Breast epithelium (tissue), 4 donors: ENCODE measurements around the gene SNX30. TPM values are rescaled to one million over a fixed set of nuclear protein-coding genes. Genes with fewer than 3 reads are reported as not detected.
"Not testable (repeated sequence)": the region's sequence is repeated elsewhere in the genome, so short reads cannot be mapped to it uniquely, and the experiment has no call there.

ENCODE experiments used
- DNase-seq, 2 donors: peaks; one replicate each; pipeline ENCODE4 v3.0.0-alpha.2; 2019; ENCODE audit warnings: low spot score in 2 of 2
- H3K27ac ChIP-seq, 2 donors: fragments of 200-600 bp; sonication (generic) in 1 of 2; one replicate each; pipeline ENCODE4 v1.5.1; 2016 to 2019; ENCODE audit warnings: mild to moderate bottlenecking in 1 of 2
- H3K27me3 ChIP-seq, 2 donors: fragments of 200-600 bp; sonication (generic) in 1 of 2; one replicate each; pipeline versions ENCODE4 v1.5.1 to v1.6.0; 2017 to 2019; ENCODE audit warnings: control low read depth in 1 of 2, mild to moderate bottlenecking in 1 of 2
- H3K36me3 ChIP-seq: fragments of 200-600 bp; one replicate; pipeline ENCODE4 v1.5.1; 2019
- H3K4me1 ChIP-seq, 2 donors: fragments of 200-600 bp; sonication (generic); one replicate each; pipeline ENCODE4 v1.5.1; 2016 to 2019; ENCODE audit warnings: control low read depth in 1 of 2
- H3K4me3 ChIP-seq, 3 donors: fragments of 200-600 bp; sonication (generic); 1 replicate in 2 of 3; 2 replicates in 1 of 3; pipeline ENCODE4 v1.5.1; 2016 to 2019; ENCODE audit warnings: mild to moderate bottlenecking in 3 of 3, moderate library complexity in 2 of 3
- H3K9me3 ChIP-seq, 2 donors: fragments of 200-600 bp; sonication (generic) in 1 of 2; one replicate each; pipeline ENCODE4 v1.5.1; 2016 to 2019; ENCODE audit warnings: control low read depth in 1 of 2
- CTCF ChIP-seq, 3 donors: fragments of 450-650 bp; IDR thresholded peaks; one replicate each; pipeline ENCODE4 v1.5.1; 2016 to 2017; ENCODE audit warnings: antibody characterized with exemption in 3 of 3, mild to moderate bottlenecking in 3 of 3, moderate library complexity in 3 of 3
- POLR2A ChIP-seq: fragments of 450-650 bp; IDR thresholded peaks from one replicate; pipeline ENCODE4 v1.6.1; 2016; ENCODE audit warnings: antibody characterized with exemption, mild to moderate bottlenecking, moderate library complexity
- POLR2AphosphoS5 ChIP-seq, 3 donors: sonication (generic); formaldehyde crosslinking; IDR thresholded peaks; one replicate each; pipeline ENCODE4 v1.6.1; 2017; ENCODE audit warnings: antibody characterized with exemption in 3 of 3
- intact Hi-C: fragments of 100-400 bp; cut with DNase I; formaldehyde crosslinking; loops from one replicate; pipeline ENCODE4 v1.15.1; 2023; ENCODE audit warnings: low total_unique reads
- total RNA-seq, 3 donors: library from RNA; depleted of rRNA; stranded (reverse); fragments of >200 nt; gene quantifications; one replicate each; pipeline ENCODE4 v1.1.0, GENCODE V29; 2016

Gene SNX30
- total RNA-seq, 3 donors from 2014 or later, result 15.2 to 18.7 (median 16.4) TPM

DNA sequence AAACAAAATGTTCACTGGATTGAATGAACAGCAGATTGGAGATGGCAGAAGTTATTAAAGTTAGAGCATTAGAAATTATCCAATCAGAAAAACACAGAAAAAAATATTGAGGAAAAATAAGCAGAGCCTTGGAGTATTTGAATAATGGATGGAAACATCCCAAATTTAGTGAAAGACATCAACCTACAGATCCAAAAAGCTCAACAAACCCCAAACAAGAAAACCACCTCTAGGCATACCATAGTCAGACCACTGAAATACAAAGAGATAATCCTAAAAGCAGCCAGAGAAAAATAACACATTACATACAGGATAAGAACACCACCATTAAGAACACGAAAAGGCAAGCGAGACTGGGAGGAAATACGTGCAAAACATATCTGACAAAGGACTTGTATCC, 37.9 kb upstream of the SNX30 start:
- no peak overlapping the region for H3K27ac ChIP-seq
- intact Hi-C loops, result no loop called here
- no peaks in the 10 kb centered on the region for H3K9me3 ChIP-seq
- H3K4me1 ChIP-seq, result peaks cover 0 to 6% of the 10 kb centered on the region in 2 donors
- no peak overlapping the region for H3K4me3 ChIP-seq
- H3K27me3 ChIP-seq, result no peaks in the 10 kb centered on the region
- DNase-seq, result no peak
- no peaks in the 10 kb centered on the region for H3K36me3 ChIP-seq
- TF ChIP-seq CTCF (IDR thresholded peaks at IDR 0.05), result no peak
- no peak for TF ChIP-seq POLR2AphosphoS5 (IDR thresholded peaks at IDR 0.05)
- TF ChIP-seq POLR2A, result no peak

GRCh38 chr9:112717661-112718331, 32.8 kb upstream of the SNX30 start, which contains the start of gene INIP:
INIP (minus strand) TSS chr9:112718117; CDS start chr9:112716485, 1,632 bp downstream.
- Histone ChIP-seq H3K9me3 (no peaks in the 10 kb centered on the region), H3K4me3 (peak within 1 kb of the TSS; percentile 65 to 87 (median 86)), H3K27me3 (no peaks in the 10 kb centered on the region), H3K27ac (peak within 1 kb of the TSS; percentile 86 to 95), H3K4me1 (peaks cover 0 to 6% of the 10 kb centered on the region in 2 donors), H3K36me3 (no peaks in the 10 kb centered on the region)
- DNase-seq, result peak; percentile 94 to 95
- intact Hi-C loops, result no loop called here
- TF ChIP-seq POLR2AphosphoS5 (IDR thresholded peaks at IDR 0.05) (peak; percentile 86 to 93 (median 89)), POLR2A (peak; percentile 60), CTCF (IDR thresholded peaks at IDR 0.05) (no peak)

GRCh38 chr9:112719241-112719691, 31.3 kb upstream of the SNX30 start:
- H3K27me3 ChIP-seq, result no peaks in the 10 kb centered on the region
- intact Hi-C loops, result no loop called here
- DNase-seq, result no peak
- peaks cover 0 to 6% of the 10 kb centered on the region in 2 donors for H3K4me1 ChIP-seq
- H3K36me3 ChIP-seq, result no peaks in the 10 kb centered on the region
- TF ChIP-seq CTCF (IDR thresholded peaks at IDR 0.05) (no peak), POLR2A (no peak), POLR2AphosphoS5 (IDR thresholded peaks at IDR 0.05) (no peak)
- peak overlapping the region in 1 of 2 donors; percentile 8 for H3K27ac ChIP-seq
- H3K4me3 ChIP-seq, result no peak overlapping the region
- no peaks in the 10 kb centered on the region for H3K9me3 ChIP-seq

DNA sequence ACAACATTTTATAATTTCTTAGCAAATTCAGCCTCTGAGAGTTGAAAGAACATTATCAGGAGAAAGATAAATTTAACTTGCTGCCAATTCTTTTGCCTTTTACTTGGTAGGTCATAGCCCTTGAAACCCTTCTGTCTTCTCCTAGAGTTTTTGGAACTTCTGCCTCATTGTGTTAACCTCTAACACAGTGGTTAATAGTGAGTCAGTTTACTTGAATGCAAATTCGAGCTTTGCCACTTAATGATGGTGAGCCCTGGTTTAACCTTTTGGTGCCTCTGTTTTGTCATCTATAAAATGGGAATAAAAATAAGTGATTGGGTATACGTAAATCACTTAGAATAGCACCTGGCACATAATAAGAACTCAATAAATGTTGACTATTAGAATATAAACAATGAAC, 30.9 kb upstream of the SNX30 start:
- Histone ChIP-seq H3K27me3 (no peaks in the 10 kb centered on the region), H3K36me3 (no peaks in the 10 kb centered on the region), H3K4me3 (no peak overlapping the region), H3K9me3 (no peaks in the 10 kb centered on the region), H3K27ac (no peak overlapping the region), H3K4me1 (peaks cover 0 to 6% of the 10 kb centered on the region in 2 donors)
- no peak for DNase-seq
- no peak for TF ChIP-seq CTCF (IDR thresholded peaks at IDR 0.05)
- TF ChIP-seq POLR2AphosphoS5 (IDR thresholded peaks at IDR 0.05), result no peak
- TF ChIP-seq POLR2A, result no peak
- intact Hi-C loops, result no loop called here

GRCh38 chr9:112720113-112720780, 30.3 kb upstream of the SNX30 start:
- H3K27me3 ChIP-seq, result no peaks in the 10 kb centered on the region
- intact Hi-C loops, result no loop called here
- TF ChIP-seq POLR2AphosphoS5 (IDR thresholded peaks at IDR 0.05) (no peak), POLR2A (no peak), CTCF (IDR thresholded peaks at IDR 0.05) (no peak)
- no peaks in the 10 kb centered on the region for H3K36me3 ChIP-seq
- peaks cover 0 to 6% of the 10 kb centered on the region in 2 donors for H3K4me1 ChIP-seq
- no peaks in the 10 kb centered on the region for H3K9me3 ChIP-seq
- no peak for DNase-seq
- no peak overlapping the region for H3K27ac ChIP-seq
- no peak overlapping the region for H3K4me3 ChIP-seq

GRCh38 chr9:112722749-112723148, 27.8 kb upstream of the SNX30 start:
- H3K4me3 ChIP-seq, DNase-seq, H3K27ac ChIP-seq, intact Hi-C loops, H3K36me3 ChIP-seq, H3K4me1 ChIP-seq, H3K27me3 ChIP-seq, H3K9me3 ChIP-seq: not testable (repeated sequence)
